Measurements from ENCODE around the gene MAD2L1BP. TPM values are rescaled to one million over a fixed set of nuclear protein-coding genes. Genes with fewer than 3 reads are reported as not detected.

Gene MAD2L1BP
- polyA plus RNA-seq, 1 of the 3 experiments (the other 2 are of a cell fraction), result 30.9 TPM

- no peak overlapping the region for H3K4me3 ChIP-seq (ENCODE audit: low read depth in 2 of 2, low read length in 1 of 2)
- H2AFZ ChIP-seq (ENCODE audit: low read depth), result no peak overlapping the region
- no peak overlapping the region; a peak in 1 of 4 replicates for H3K27ac ChIP-seq (ENCODE audit: low read depth in 2 of 2, low read length in 1 of 2)
- ChIA-PET POLR2A (interaction anchor here (0.7 kb wide), 1 partner anchor 14 kb away, joined by 4 read pairs; no protein-coding TSS in a partner anchor), CTCF (interaction anchor here (1.3 to 4.9 kb wide), 3 partner anchors 9 to 404 kb away, joined by 3 to 41 read pairs (median 5); no protein-coding TSS in a partner anchor)
- no peak overlapping the region for H3K9ac ChIP-seq
- no peaks in the 10 kb centered on the region for H4K20me1 ChIP-seq (ENCODE audit: insufficient read depth)
- H3K9me3 ChIP-seq, result no peaks in the 10 kb centered on the region
- 96% methylated on average over 6 of the region's 8 CpGs for WGBS (ENCODE audit: low lambda C conversion rate)
- H3K4me1 ChIP-seq (ENCODE audit: control insufficient read depth in 1 of 2, insufficient read depth in 2 of 2, low read depth in 1 of 2, low read length in 1 of 2), result no peaks in the 10 kb centered on the region
- H3K27me3 ChIP-seq (ENCODE audit: insufficient read depth), result no peaks in the 10 kb centered on the region
- TF ChIP-seq ZBTB33 (IDR thresholded peaks at IDR 0.05; ENCODE audit: borderline replicate concordance, low read depth), result no peak
- TF ChIP-seq PBX3 (IDR thresholded peaks at IDR 0.05), result no peak
- TF ChIP-seq CTCF (IDR thresholded peaks at IDR 0.05), result no peak
- TF ChIP-seq USF1 (IDR thresholded peaks at IDR 0.05; ENCODE audit: borderline replicate concordance, low read depth), result no peak
- TF ChIP-seq NFIC (IDR thresholded peaks at IDR 0.05; ENCODE audit: borderline replicate concordance), result no peak
- H3K9me2 ChIP-seq, result no peaks in the 10 kb centered on the region
- H3K36me3 ChIP-seq (replicated peaks in 1 of 2; ENCODE audit: control insufficient read depth in 1 of 2, insufficient read depth in 2 of 2, low read length in 1 of 2), result peaks cover 15 to 80% of the 10 kb centered on the region in 2 experiments
- DNase-seq, result no peak
- H3F3A ChIP-seq (replicated peaks; ENCODE audit: insufficient read depth), result peaks cover 8% of the 10 kb centered on the region
- H3K79me2 ChIP-seq (ENCODE audit: insufficient read depth), result no peaks in the 10 kb centered on the region
- no peak overlapping the region for H3K4me2 ChIP-seq
These were observed 39.3 kb downstream of the MAD2L1BP start for GRCh38 chr6:43674921-43675320.

GRCh38 chr6:43676962-43677606 is 41.4 kb downstream of the MAD2L1BP start:
- Histone ChIP-seq H3K79me2 (ENCODE audit: insufficient read depth) (peaks cover 17% of the 10 kb centered on the region), H3K27me3 (ENCODE audit: insufficient read depth) (no peaks in the 10 kb centered on the region), H3K9ac (no peak overlapping the region), H4K20me1 (ENCODE audit: insufficient read depth) (peaks cover 14% of the 10 kb centered on the region), H3F3A (replicated peaks; ENCODE audit: insufficient read depth) (peaks cover 3% of the 10 kb centered on the region), H3K4me3 (ENCODE audit: low read depth in 2 of 2, low read length in 1 of 2) (no peak overlapping the region), H3K9me3 (no peaks in the 10 kb centered on the region), H3K4me2 (no peak overlapping the region), H3K27ac (ENCODE audit: low read depth in 2 of 2, low read length in 1 of 2) (no peak overlapping the region; a peak in 1 of 4 replicates), H2AFZ (ENCODE audit: low read depth) (no peak overlapping the region), H3K9me2 (no peaks in the 10 kb centered on the region), H3K36me3 (replicated peaks in 1 of 2; ENCODE audit: control insufficient read depth in 1 of 2, insufficient read depth in 2 of 2, low read length in 1 of 2) (peaks cover 25 to 84% of the 10 kb centered on the region in 2 experiments), H3K4me1 (ENCODE audit: control insufficient read depth in 1 of 2, insufficient read depth in 2 of 2, low read depth in 1 of 2, low read length in 1 of 2) (no peaks in the 10 kb centered on the region)
- CTCF ChIA-PET, result interaction anchor here (2.2 to 4.9 kb wide), 2 partner anchors 8 to 11 kb away, joined by 9 to 41 read pairs; no protein-coding TSS in a partner anchor
- POLR2A ChIA-PET, result no interaction called here
- TF ChIP-seq MEF2A (IDR thresholded peaks at IDR 0.05; ENCODE audit: borderline replicate concordance, low read depth), result no peak
- TF ChIP-seq ZBTB33 (IDR thresholded peaks at IDR 0.05; ENCODE audit: borderline replicate concordance, low read depth), result no peak
- TF ChIP-seq RFX5 (IDR thresholded peaks at IDR 0.05; ENCODE audit: low read length), result no peak
- TF ChIP-seq TEAD4 (IDR thresholded peaks at IDR 0.05; ENCODE audit: borderline replicate concordance, insufficient read depth), result no peak
- no peak for TF ChIP-seq SIN3A (IDR thresholded peaks at IDR 0.05; ENCODE audit: borderline replicate concordance, low read depth, low read length)
- TF ChIP-seq RAD21 (IDR thresholded peaks at IDR 0.05; ENCODE audit: low read length), result no peak
- no peak for TF ChIP-seq YY1 (IDR thresholded peaks at IDR 0.05; ENCODE audit: low read depth)
- no peak for TF ChIP-seq SMC3 (IDR thresholded peaks at IDR 0.05; ENCODE audit: low read depth, low read length)
- TF ChIP-seq JUND (IDR thresholded peaks at IDR 0.05), result no peak
- no peak for TF ChIP-seq GABPA (IDR thresholded peaks at IDR 0.05; ENCODE audit: low read depth)
- no peak for TF ChIP-seq TCF12 (IDR thresholded peaks at IDR 0.05)
- TF ChIP-seq MXI1 (IDR thresholded peaks at IDR 0.05; ENCODE audit: low read depth, low read length), result no peak
- TF ChIP-seq FOSL2 (IDR thresholded peaks at IDR 0.05; ENCODE audit: borderline replicate concordance, low read depth), result no peak
- TF ChIP-seq RXRA (IDR thresholded peaks at IDR 0.05; ENCODE audit: borderline replicate concordance, low read depth), result no peak
- 92% methylated on average over 7 of the region's 7 CpGs for WGBS (ENCODE audit: low lambda C conversion rate)
- no peak for DNase-seq

Data from SK-N-SH (cell line).